Transverse colon (tissue), 1 donor: ENCODE measurements around the gene ZFAND4.

Source experiments
- EP300 ChIP-seq: sonication (generic); formaldehyde crosslinking; IDR thresholded peaks from one replicate; pipeline ENCODE4 v1.6.1; 2017; ENCODE audit warnings: antibody characterized with exemption, low read depth
- POLR2A ChIP-seq: fragments of 450-650 bp; IDR thresholded peaks from one replicate; pipeline ENCODE4 v1.6.1; 2016; ENCODE audit warnings: antibody characterized with exemption, mild to moderate bottlenecking, moderate library complexity

DNA sequence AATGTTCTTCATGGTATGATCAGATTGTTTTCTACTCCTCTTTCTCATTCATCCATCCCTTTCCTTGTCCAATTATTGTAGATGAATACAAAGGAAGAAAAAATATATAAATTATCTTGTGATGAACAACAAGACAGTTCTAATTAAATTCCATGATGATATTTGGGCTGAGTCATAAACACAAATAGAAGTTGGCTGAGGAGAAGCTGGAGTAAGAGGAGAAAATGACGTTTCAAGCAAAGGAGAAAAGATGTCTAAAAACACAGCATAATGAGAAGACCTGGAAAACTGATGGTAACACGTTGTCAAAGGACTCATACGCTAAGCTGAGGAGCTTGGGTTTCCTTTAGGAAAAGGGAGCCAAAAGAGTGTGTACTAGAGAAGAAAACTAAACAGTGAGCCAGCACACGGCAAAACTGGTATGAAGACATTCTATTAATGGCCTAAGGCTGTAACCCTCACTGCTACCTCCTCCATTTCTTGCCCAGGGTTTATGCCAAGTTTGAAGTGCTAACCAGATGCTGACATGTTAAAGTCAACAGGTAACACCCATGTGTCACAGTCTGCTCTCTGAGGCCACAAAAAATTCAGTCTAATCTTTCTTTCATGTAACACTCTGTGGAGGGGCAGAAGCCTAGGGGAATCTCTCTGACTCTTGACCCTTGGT is 26.1 kb downstream of the ZFAND4 start:
- TF ChIP-seq POLR2A (no peak), EP300 (no peak)
